H1 (cell line): ENCODE results near the gene TMEM151B. TPM values are rescaled to one million over a fixed set of nuclear protein-coding genes. Genes with fewer than 3 reads are reported as not detected.
A peak's percentile ranks its signal among the peaks of the same experiment; 100 is the strongest.

Experiments used
- ASH2L ChIP-seq: fragments of 200-600, 300-600 bp; sonication (generic); IDR thresholded peaks from one replicate; pipeline ENCODE4 v1.7.1; 2017; ENCODE audit warnings: low read length
- BACH1 ChIP-seq: IDR thresholded peaks from 2 replicates; pipeline ENCODE4 v1.6.1; 2012; ENCODE audit warnings: low read length, improper control_type of control experiment
- CHD1 ChIP-seq: IDR thresholded peaks from 2 replicates; pipeline ENCODE4 v1.6.1; 2012; ENCODE audit warnings: low read depth, low read length, improper control_type of control experiment
- CHD2 ChIP-seq: IDR thresholded peaks from 2 replicates; pipeline ENCODE4 v1.6.1; 2012; ENCODE audit warnings: low read length, improper control_type of control experiment
- CREB1 ChIP-seq: IDR thresholded peaks from 2 replicates; pipeline ENCODE4 v1.6.1; 2012; ENCODE audit warnings: inconsistent platforms
- EGR1 ChIP-seq: IDR thresholded peaks from 2 replicates; pipeline ENCODE4 v1.6.1; 2011; ENCODE audit warnings: low read depth, low read length, borderline replicate concordance
- FOSL1 ChIP-seq: IDR thresholded peaks from 2 replicates; pipeline ENCODE4 v1.6.1; 2011; ENCODE audit warnings: mild to moderate bottlenecking, low read depth, low read length, moderate library complexity; ENCODE audit not compliant: insufficient read depth
- GABPA ChIP-seq: IDR thresholded peaks from 2 replicates; pipeline ENCODE4 v1.6.1; 2011; ENCODE audit warnings: mild to moderate bottlenecking, low read length, moderate library complexity, borderline replicate concordance; ENCODE audit not compliant: insufficient read depth
- GTF2F1 ChIP-seq: IDR thresholded peaks from 2 replicates; pipeline ENCODE4 v1.6.1; 2012; ENCODE audit warnings: low read depth, low read length, improper control_type of control experiment, borderline replicate concordance
- JUN ChIP-seq: IDR thresholded peaks from 2 replicates; pipeline ENCODE4 v1.6.1; 2011; ENCODE audit warnings: low read depth, mild to moderate bottlenecking, improper control_type of control experiment, low read length
- KDM1A ChIP-seq: fragments of 200-600, 300-600 bp; sonication (generic); IDR thresholded peaks from 2 replicates; pipeline ENCODE4 v1.7.1; 2016; ENCODE audit warnings: mild to moderate bottlenecking, low read length, borderline replicate concordance
- KDM4A ChIP-seq: IDR thresholded peaks from one replicate; pipeline ENCODE4 v1.7.1; 2012; ENCODE audit warnings: low read depth, mild to moderate bottlenecking, moderate library complexity, low read length, inconsistent platforms; ENCODE audit not compliant: severe bottlenecking
- MAFK ChIP-seq: IDR thresholded peaks from 2 replicates; pipeline ENCODE4 v1.6.1; 2012; ENCODE audit warnings: low read depth, mild to moderate bottlenecking, improper control_type of control experiment, low read length
- NANOG ChIP-seq: IDR thresholded peaks from 2 replicates; pipeline ENCODE4 v1.6.1; 2011; ENCODE audit warnings: low read length, low read depth, mild to moderate bottlenecking, inconsistent platforms; ENCODE audit not compliant: insufficient read depth, poor library complexity, severe bottlenecking
- POLR2A ChIP-seq, 2 experiments: IDR thresholded peaks; 1 replicate in 1 of 2; 2 replicates in 1 of 2; pipeline ENCODE4 v1.6.1; 2011; ENCODE audit warnings: low read depth in 2 of 2, low read length in 2 of 2, mild to moderate bottlenecking in 2 of 2; ENCODE audit errors: control extremely low read depth in 1 of 2
- POU5F1 ChIP-seq: IDR thresholded peaks from 2 replicates; pipeline ENCODE4 v1.6.1; 2011; ENCODE audit warnings: low read depth, mild to moderate bottlenecking, low read length, moderate library complexity
- RFX5 ChIP-seq: IDR thresholded peaks from 2 replicates; pipeline ENCODE4 v1.6.1; 2011; ENCODE audit warnings: low read depth, low read length, improper control_type of control experiment, borderline replicate concordance
- RNF2 ChIP-seq: fragments of 200-900, 300-1000 bp; sonication (generic); IDR thresholded peaks from 2 replicates; pipeline ENCODE4 v1.7.1; 2016; ENCODE audit warnings: borderline replicate concordance, low read depth, mild to moderate bottlenecking, antibody characterized with exemption, low read length; ENCODE audit not compliant: poor library complexity, severe bottlenecking; ENCODE audit errors: missing control alignments
- RXRA ChIP-seq: IDR thresholded peaks from 2 replicates; pipeline ENCODE4 v1.6.1; 2011; ENCODE audit warnings: low read depth, mild to moderate bottlenecking, low read length, moderate library complexity; ENCODE audit not compliant: insufficient read depth
- SAP30 ChIP-seq: fragments of 300-600 bp; sonication (generic); IDR thresholded peaks from 2 replicates; pipeline ENCODE4 v1.7.1; 2012; ENCODE audit warnings: low read length, moderate library complexity, mild to moderate bottlenecking, inconsistent platforms; ENCODE audit not compliant: insufficient read depth, insufficient replicate concordance
- SIRT6 ChIP-seq: IDR thresholded peaks from one replicate; pipeline ENCODE4 v1.7.1; 2012; ENCODE audit warnings: low read length, inconsistent platforms
- SP2 ChIP-seq: IDR thresholded peaks from 2 replicates; pipeline ENCODE4 v1.6.1; 2012; ENCODE audit warnings: mild to moderate bottlenecking, low read length, inconsistent platforms
- SRF ChIP-seq: IDR thresholded peaks from 2 replicates; pipeline ENCODE4 v1.6.1; 2011; ENCODE audit warnings: mild to moderate bottlenecking, low read depth, low read length, moderate library complexity
- TCF12 ChIP-seq: IDR thresholded peaks from 2 replicates; pipeline ENCODE4 v1.6.1; 2011; ENCODE audit warnings: low read depth, mild to moderate bottlenecking, low read length
- ZNF274 ChIP-seq: IDR thresholded peaks from 2 replicates; pipeline ENCODE4 v1.7.0; 2012; ENCODE audit warnings: low read length, borderline replicate concordance; ENCODE audit errors: extremely low read depth
- polyA plus RNA-seq, 7 experiments: library from polyadenylated mRNA; depleted of rRNA in 3 of 7; stranded (reverse) in 5 of 7; unstranded in 2 of 7; fragments of >200 nt in 5 of 7; fragments of 200-250 nt in 2 of 7; gene quantifications; 1 replicate in 5 of 7; 2 replicates in 1 of 7; 4 replicates in 1 of 7; pipeline versions ENCODE4 v1.2.1 to v1.2.3, GENCODE V29; 2011 to 2013; ENCODE audit warnings: missing spikeins in 2 of 7, mixed read lengths in 2 of 7
- total RNA-seq: library from RNA; stranded (reverse); fragmentation: NEBNext Ultra II Directional; extraction: Animal tissue kit (Norgen Biotek cat#: 25700); gene quantifications from 2 replicates; pipeline ENCODE4 v1.2.1, GENCODE V29; 2021
- TF ChIP-seq, protein P1 (sequence below): IDR thresholded peaks from 2 replicates; pipeline ENCODE4 v1.6.1; 2012; ENCODE audit warnings: inconsistent platforms

Gene TMEM151B
- total and polyA plus RNA-seq, 2 of the 8 experiments (the other 6 are each of a cell fraction or from before 2014, with no cell fraction given): 8.0 to 15.5 TPM

DNA sequence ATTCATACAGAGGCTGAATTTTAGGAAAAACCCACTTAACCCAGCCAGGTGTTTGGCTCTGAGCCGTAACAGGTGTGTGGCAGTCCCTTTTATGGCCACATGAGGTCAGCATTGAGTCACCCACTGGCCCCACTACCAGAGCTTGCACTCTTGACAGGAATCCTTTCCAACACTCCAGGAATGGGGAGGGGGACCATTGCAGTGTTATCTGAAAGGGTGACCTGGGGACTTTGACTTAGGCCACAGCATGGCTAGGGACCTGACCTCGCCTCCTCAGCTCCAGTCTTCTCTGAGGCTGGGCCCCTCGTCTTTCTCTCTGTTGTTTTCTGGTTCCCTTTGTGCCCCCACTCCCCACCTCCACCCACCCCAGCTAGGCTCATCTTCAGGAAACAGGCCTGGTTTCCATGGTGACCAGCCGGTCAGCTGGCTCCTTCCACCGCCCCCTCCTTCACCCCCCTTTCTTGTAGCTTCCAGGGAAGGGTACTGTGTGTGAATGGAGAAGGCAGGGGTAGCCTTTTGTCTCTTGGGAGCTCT, 2.1 kb upstream of the TMEM151B start (continued):
- TF ChIP-seq MAFK (no peak), SAP30 (peak; percentile 42), ASH2L (peak; percentile 52), KDM4A (no peak), EGR1 (peak; percentile 23), CHD1 (no peak), ZNF274 (no peak), POLR2A (IDR thresholded peaks at IDR 0.05; ENCODE audit: control extremely low read depth in 1 of 2, low read depth in 2 of 2, low read length in 2 of 2) (no peak), RFX5 (no peak), BACH1 (no peak), RXRA (no peak), RNF2 (no peak), JUN (no peak), GABPA (no peak), SP2 (no peak), CHD2 (no peak), SIRT6 (no peak), CREB1 (0 out of 2 replicates have a peak, but pooled peaks have one; percentile 15), KDM1A (no peak), POU5F1 (no peak), SRF (peak; percentile 47; the same call in 1 of the 2 replicates), FOSL1 (no peak), NANOG (no peak), GTF2F1 (no peak), TCF12 (peak; percentile 97)
- TF ChIP-seq, protein P1, sequence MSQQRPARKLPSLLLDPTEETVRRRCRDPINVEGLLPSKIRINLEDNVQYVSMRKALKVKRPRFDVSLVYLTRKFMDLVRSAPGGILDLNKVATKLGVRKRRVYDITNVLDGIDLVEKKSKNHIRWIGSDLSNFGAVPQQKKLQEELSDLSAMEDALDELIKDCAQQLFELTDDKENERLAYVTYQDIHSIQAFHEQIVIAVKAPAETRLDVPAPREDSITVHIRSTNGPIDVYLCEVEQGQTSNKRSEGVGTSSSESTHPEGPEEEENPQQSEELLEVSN: no peak
